ENCODE data around the gene RNF114.

The RNF114 gene

GRCh38 chr20:49935746-49936152, 448 bp upstream of the RNF114 start:
- TF ChIP-seq GATA3 (IDR thresholded peaks at IDR 0.05; ENCODE audit: low read depth, low read length), result no peak
- no peak for TF ChIP-seq GATA2 (IDR thresholded peaks at IDR 0.05; ENCODE audit: low read depth, low read length)

- TF ChIP-seq GATA3 (IDR thresholded peaks at IDR 0.05; ENCODE audit: low read depth, low read length) (no peak), GATA2 (IDR thresholded peaks at IDR 0.05; ENCODE audit: low read depth, low read length) (no peak)
These were observed 1.1 kb downstream of the RNF114 start for GRCh38 chr20:49937027-49937929.

- TF ChIP-seq GATA3 (IDR thresholded peaks at IDR 0.05; ENCODE audit: low read depth, low read length), result no peak
- no peak for TF ChIP-seq GATA2 (IDR thresholded peaks at IDR 0.05; ENCODE audit: low read depth, low read length)
These were observed 2.3 kb downstream of the RNF114 start for GRCh38 chr20:49938173-49939163.

GRCh38 chr20:49941456-49941855, 5.3 kb downstream of the RNF114 start:
- no peak for TF ChIP-seq GATA2 (IDR thresholded peaks at IDR 0.05; ENCODE audit: low read depth, low read length)
- TF ChIP-seq GATA3 (IDR thresholded peaks at IDR 0.05; ENCODE audit: low read depth, low read length), result no peak

DNA sequence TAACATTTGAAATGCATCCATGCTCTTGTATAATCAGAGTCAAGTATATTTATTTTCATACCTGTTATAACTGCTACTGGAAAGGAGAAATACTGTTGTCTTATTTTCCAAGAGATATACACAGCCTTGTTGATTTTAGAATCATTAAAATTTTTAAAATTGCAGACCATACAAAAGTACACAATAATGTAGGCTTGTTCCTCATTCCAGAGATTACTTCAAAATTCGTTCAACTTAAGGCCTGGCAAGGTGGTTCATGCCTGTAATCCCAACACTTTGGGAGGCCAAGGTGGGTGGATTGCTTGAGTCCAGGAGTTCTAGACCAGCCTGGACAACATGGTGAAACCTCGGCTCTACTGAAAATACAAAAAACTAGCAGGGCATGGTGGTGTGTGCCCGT, 6.1 kb downstream of the RNF114 start:
- TF ChIP-seq GATA2 (IDR thresholded peaks at IDR 0.05; ENCODE audit: low read depth, low read length) (no peak), GATA3 (IDR thresholded peaks at IDR 0.05; ENCODE audit: low read depth, low read length) (no peak)

DNA sequence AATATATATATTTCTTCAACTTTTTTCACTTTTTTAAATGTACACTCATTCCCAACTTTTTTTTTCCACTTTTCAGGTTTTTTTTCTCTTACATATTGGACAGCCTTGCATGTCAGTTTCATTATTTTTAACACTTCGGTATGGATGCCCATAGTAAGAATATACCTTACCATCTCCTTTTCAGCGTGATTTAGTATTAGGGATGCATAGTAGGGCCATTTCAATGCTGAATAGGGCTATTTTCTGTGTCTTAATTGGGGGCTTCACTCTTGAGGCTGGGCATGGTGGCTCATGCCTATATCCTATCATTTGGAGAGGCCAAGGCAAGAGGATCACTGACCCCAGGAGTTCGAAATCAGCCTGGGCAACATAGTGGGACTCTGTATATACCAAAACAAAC, 6.7 kb downstream of the RNF114 start:
- TF ChIP-seq GATA2 (IDR thresholded peaks at IDR 0.05; ENCODE audit: low read depth, low read length), result no peak
- no peak for TF ChIP-seq GATA3 (IDR thresholded peaks at IDR 0.05; ENCODE audit: low read depth, low read length)

DNA sequence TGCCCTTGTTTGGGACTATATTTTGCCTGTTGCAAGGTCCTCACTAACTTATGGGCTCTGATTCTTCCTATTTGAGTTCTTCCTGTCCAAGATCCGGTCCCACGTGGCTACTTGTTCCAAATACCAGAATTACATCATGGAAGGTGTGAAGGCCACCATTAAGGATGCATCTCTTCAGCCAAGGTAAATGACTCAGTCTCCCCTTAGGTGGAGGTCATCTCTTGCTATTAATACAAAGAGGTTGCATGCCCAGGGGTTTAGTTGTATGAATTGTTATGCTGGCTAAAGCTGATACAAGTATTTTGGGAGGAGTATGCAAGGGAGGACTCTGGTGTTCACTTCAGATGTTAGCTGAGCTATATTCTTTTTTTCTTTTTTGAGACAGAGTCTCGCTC, 9.1 kb downstream of the RNF114 start:
- no peak for TF ChIP-seq GATA3 (IDR thresholded peaks at IDR 0.05; ENCODE audit: low read depth, low read length)
- TF ChIP-seq GATA2 (IDR thresholded peaks at IDR 0.05; ENCODE audit: low read depth, low read length), result no peak

DNA sequence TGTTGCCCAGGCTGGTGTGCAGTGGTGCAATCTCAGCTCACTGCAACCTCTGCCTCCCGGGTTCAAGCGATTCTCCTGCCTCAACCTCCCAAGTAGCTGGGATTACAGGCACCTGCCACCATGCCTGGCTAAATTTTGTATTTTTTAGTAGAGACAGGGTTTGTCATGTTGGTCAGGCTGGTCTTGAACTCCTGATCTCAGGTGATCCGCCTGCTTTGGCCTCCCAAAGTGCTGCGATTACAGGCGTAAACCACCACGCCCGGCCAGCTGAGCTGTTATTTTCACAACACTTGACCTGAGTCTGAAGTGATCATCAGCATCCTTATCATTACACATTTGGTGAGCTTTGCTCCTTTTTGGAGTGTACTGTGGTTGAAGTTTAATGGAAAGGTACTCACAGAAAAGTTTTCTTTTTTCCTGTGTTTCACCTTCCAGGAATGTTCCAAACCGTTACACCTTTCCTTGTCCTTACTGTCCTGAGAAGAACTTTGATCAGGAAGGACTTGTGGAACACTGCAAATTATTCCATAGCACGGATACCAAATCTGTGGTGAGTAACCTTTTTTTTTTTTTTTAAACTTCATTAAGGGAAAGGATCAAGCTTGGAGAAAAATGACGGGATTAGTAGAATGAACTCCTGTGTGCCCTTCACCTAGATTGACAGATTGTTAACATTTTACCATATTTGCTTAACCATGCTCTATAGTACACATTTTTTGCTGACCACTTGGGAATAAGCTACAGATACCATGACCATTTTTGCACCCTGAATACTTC, 9.7 kb downstream of the RNF114 start:
- TF ChIP-seq GATA3 (IDR thresholded peaks at IDR 0.05; ENCODE audit: low read depth, low read length), result no peak
- TF ChIP-seq GATA2 (IDR thresholded peaks at IDR 0.05; ENCODE audit: low read depth, low read length), result no peak

DNA sequence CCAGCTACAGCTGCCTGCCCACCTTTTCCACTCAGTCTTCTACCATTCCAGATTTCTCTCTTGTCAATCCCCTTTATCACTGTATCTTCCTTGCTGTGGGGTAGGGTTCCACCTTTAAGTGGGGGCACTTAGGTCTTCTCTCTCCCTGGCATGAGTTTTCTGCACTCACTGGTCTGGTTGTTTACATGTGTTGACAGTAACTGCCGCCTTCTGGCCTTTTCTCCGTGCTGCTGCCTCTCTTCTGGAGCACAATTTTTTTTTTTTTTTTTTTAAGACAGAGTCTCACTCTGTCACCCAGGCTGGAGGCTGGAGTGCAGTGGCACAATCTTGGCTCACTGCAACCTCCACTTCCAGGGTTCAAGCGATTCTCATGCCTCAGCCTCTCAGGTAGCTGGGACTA, 12.0 kb downstream of the RNF114 start:
- no peak for TF ChIP-seq GATA3 (IDR thresholded peaks at IDR 0.05; ENCODE audit: low read depth, low read length)
- TF ChIP-seq GATA2 (IDR thresholded peaks at IDR 0.05; ENCODE audit: low read depth, low read length), result no peak

DNA sequence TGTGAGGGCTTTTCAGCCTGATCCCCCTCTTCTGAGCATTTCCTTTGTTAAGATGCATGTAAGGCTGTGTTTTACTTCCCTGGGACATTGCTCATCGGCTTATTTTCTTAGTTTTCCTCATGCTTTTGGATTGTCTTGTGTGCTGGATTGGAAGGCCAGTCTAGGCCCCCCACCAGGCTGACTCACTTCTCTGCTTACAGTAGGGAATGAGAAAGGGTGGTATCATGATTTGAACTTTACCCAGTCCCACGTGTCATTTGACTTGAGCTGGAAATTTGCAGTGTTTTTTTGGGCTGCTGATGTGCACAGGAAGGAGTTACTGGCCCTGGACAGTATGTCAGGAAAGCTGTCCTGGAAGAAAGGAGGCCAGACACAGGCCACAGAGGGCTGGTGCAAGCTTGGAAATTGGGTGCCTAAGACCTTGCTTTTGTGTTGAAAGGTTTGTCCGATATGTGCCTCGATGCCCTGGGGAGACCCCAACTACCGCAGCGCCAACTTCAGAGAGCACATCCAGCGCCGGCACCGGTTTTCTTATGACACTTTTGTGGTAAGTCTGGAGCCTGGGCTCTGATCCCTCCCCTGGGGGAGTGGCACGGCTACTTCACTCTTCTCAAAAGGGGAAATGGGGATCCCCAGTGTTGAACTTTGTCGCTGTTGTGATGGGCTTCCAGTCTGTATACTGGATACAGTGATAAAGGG, 12.8 kb downstream of the RNF114 start:
- no peak for TF ChIP-seq GATA2 (IDR thresholded peaks at IDR 0.05; ENCODE audit: low read depth, low read length)

GRCh38 chr20:49951151-49951550, 15.0 kb downstream of the RNF114 start:
- TF ChIP-seq GATA2 (IDR thresholded peaks at IDR 0.05; ENCODE audit: low read depth, low read length), result no peak
- no peak for TF ChIP-seq GATA3 (IDR thresholded peaks at IDR 0.05; ENCODE audit: low read depth, low read length)

DNA sequence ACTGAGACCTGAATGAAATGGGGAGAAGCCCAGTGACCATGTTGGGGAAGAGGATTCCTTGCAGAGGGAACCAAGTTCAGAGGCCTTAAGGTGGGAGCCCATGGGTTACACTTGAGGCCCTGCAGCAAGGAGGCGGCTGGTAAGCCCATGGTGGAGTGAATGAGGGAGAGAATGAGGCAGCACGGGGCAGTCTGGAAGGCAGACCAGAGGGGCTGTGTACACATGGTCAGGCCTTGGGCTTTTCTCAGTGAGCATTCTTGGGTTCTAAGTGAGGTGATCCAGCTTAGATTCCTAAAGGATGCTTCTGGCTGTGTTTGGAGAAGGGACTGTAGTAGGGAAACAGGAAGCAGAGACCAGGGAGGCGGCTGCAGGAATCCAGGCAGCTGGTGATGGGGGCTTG, 19.0 kb downstream of the RNF114 start:
- TF ChIP-seq GATA2 (IDR thresholded peaks at IDR 0.05; ENCODE audit: low read depth, low read length), result no peak
- no peak for TF ChIP-seq GATA3 (IDR thresholded peaks at IDR 0.05; ENCODE audit: low read depth, low read length)

DNA sequence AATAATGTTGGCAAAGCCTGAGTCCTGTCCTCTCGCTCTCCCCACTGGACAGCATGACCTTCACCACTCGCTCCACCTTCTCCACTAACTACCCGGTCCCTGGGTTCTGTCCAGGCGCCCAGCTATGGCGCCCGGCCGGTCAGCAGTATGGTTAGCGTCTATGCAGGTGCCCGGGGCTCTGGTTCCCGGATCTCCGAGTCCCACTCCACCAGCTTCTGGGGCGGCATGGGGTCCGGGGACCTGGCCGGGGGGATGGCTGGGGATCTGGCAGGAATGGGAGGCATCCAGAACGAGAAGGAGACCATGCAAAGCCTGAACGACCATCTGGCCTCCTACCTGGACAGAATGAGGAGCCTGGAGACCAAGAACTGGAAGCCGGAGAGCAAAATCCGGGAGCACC, 20.5 kb downstream of the RNF114 start:
- no peak for TF ChIP-seq GATA2 (IDR thresholded peaks at IDR 0.05; ENCODE audit: low read depth, low read length)
- TF ChIP-seq GATA3 (IDR thresholded peaks at IDR 0.05; ENCODE audit: low read depth, low read length), result no peak

Data from SH-SY5Y (cell line).